GM12878 (cell line): ENCODE data around the gene HHIP. TPM values are rescaled to one million over a fixed set of nuclear protein-coding genes. Genes with fewer than 3 reads are reported as not detected.

ENCODE experiments used
- ATAC-seq: fragments of 200-7000 bp; cut with Tn5 transposase; 3 replicates; pipeline ENCODE4 v1.9.1; 2020; ENCODE audit warnings: mild to moderate bottlenecking, moderate library complexity
- BruUV-seq: library from RNA; stranded (reverse); fragments of 400-500 nt; replicated peaks from 2 replicates; lab custom pipeline; 2021; lab: Mats Ljungman, UMichigan
- CTCF ChIA-PET: fragments of 300-600 bp; sonication (Branson Sonifier 250); formaldehyde crosslinking; extraction: SDS; loops from one replicate; lab custom pipeline; 2021; ENCODE audit warnings: inconsistent platforms; lab: Yijun Ruan, JAX
- POLR2A ChIA-PET: fragments of 350-600 bp; formaldehyde crosslinking; extraction: SDS; loops from one replicate; lab custom pipeline; 2021; ENCODE audit warnings: inconsistent platforms; lab: Charles Lee
- RAD21 ChIA-PET: fragments of 300-600 bp; sonication (Branson Sonifier 250); formaldehyde crosslinking; loops from one replicate; lab custom pipeline; 2023; ENCODE audit warnings: antibody characterized with exemption; ENCODE audit not compliant: unreplicated experiment; lab: Charles Lee
- SMC1A ChIA-PET: fragments of 300-600 bp; sonication (Branson Sonifier 250); formaldehyde crosslinking; loops from one replicate; lab custom pipeline; 2023; ENCODE audit not compliant: unreplicated experiment, uncharacterized antibody; lab: Charles Lee
- DNase-seq: peaks from one replicate; pipeline ENCODE4 v3.0.0-alpha.2; 2011; ENCODE audit warnings: low read depth, low spot score
- FAIRE-seq: peaks from 3 replicates; lab custom pipeline; 2011; peaks lifted over from hg19 to GRCh38; lab: Jason Lieb, UNC
- H2AFZ ChIP-seq: 2 replicates; pipeline ENCODE4 v1.6.0; 2011; ENCODE audit warnings: low read depth, low read length, control low read depth; ENCODE audit not compliant: control insufficient read depth
- H3K27ac ChIP-seq: 2 replicates; pipeline ENCODE4 v1.5.1; 2011; ENCODE audit warnings: control low read depth; ENCODE audit not compliant: control insufficient read depth, insufficient read depth
- H3K27me3 ChIP-seq, 2 experiments: replicated peaks in 1 of 2; 2 replicates each; pipeline versions ENCODE4 v1.6.0 to v1.6.1; 2011; ENCODE audit warnings: low read length in 1 of 2; ENCODE audit not compliant: control insufficient read depth in 2 of 2, insufficient read depth in 2 of 2
- H3K36me3 ChIP-seq, 2 experiments: 2 replicates each; pipeline ENCODE4 v1.5.1; 2011; ENCODE audit warnings: low read length in 1 of 2; ENCODE audit not compliant: control insufficient read depth in 2 of 2, insufficient read depth in 2 of 2
- H3K4me1 ChIP-seq: 2 replicates; pipeline ENCODE4 v1.6.1; 2011; ENCODE audit warnings: mild to moderate bottlenecking, low read length, moderate library complexity, mixed read lengths; ENCODE audit not compliant: control insufficient read depth, insufficient read depth
- H3K4me2 ChIP-seq: 2 replicates; pipeline ENCODE4 v1.6.0; 2011; ENCODE audit warnings: control low read depth; ENCODE audit not compliant: control insufficient read depth, insufficient read depth
- H3K4me3 ChIP-seq: fragments of 200-600 bp; sonication (generic); 2 replicates; pipeline ENCODE4 v1.5.1; 2016
- H3K79me2 ChIP-seq: 2 replicates; pipeline ENCODE4 v1.6.0; 2011; ENCODE audit warnings: low read length; ENCODE audit not compliant: control insufficient read depth, insufficient read depth
- H3K9ac ChIP-seq: 2 replicates; pipeline ENCODE4 v1.8.0; 2011; ENCODE audit warnings: low read length, control low read depth, mixed read lengths; ENCODE audit not compliant: control insufficient read depth, insufficient read depth
- H3K9me3 ChIP-seq: replicated peaks from 3 replicates; pipeline ENCODE4 v1.5.1; 2011; ENCODE audit warnings: mild to moderate bottlenecking, low read length; ENCODE audit not compliant: control insufficient read depth, insufficient read depth
- H4K20me1 ChIP-seq: 2 replicates; pipeline ENCODE4 v1.6.0; 2011; ENCODE audit not compliant: control insufficient read depth, insufficient read depth
- CBX5 ChIP-seq: sonication (generic); IDR thresholded peaks from 2 replicates; pipeline ENCODE4 v1.6.1; 2016; ENCODE audit warnings: low read depth, moderate library complexity, mild to moderate bottlenecking, inconsistent platforms
- IKZF2 ChIP-seq, 2 experiments: fragments of 450-650 bp; IDR thresholded peaks; 2 replicates each; pipeline ENCODE4 v1.6.1; 2017; ENCODE audit warnings: mild to moderate bottlenecking in 2 of 2, moderate library complexity in 2 of 2
- PAX5 ChIP-seq: IDR thresholded peaks from 2 replicates; pipeline ENCODE4 v1.6.1; 2011; ENCODE audit warnings: low read depth, low read length, borderline replicate concordance
- SMAD5 ChIP-seq: IDR thresholded peaks from 2 replicates; pipeline ENCODE4 v1.6.1; 2016; ENCODE audit warnings: antibody characterized with exemption, low read depth
- TAF1 ChIP-seq: IDR thresholded peaks from 2 replicates; pipeline ENCODE4 v1.6.1; 2011; ENCODE audit warnings: mild to moderate bottlenecking, low read depth, low read length, borderline replicate concordance
- in situ Hi-C: fragments of 300-500 bp; cut with MboI; formaldehyde crosslinking; loops from 9 replicates; pipeline ENCODE4 v1.14.3; 2018; ENCODE audit warnings: mixed read lengths
- intact Hi-C: fragments of 100-400 bp; cut with micrococcal nuclease; formaldehyde crosslinking; loops from one replicate; pipeline ENCODE4 v1.14.2; 2022; ENCODE audit not compliant: unreplicated experiment
- polyA plus RNA-seq, 11 experiments: library from polyadenylated mRNA; depleted of rRNA in 4 of 11; unstranded in 6 of 11; stranded (reverse) in 5 of 11; fragments of >200 nt; fragmentation: Nextera tagmentation in 4 of 11; fragmentation: Illumina TruSeq in 1 of 11; extraction: Ambion mirVana in 4 of 11; extraction: Trizol in 1 of 11; gene quantifications; 1 replicate in 1 of 11; 2 replicates in 10 of 11; pipeline versions ENCODE4 v1.2.1 to v1.2.3, GENCODE V29; 2011 to 2016; ENCODE audit warnings: inconsistent platforms in 2 of 11, missing spikeins in 2 of 11, low read depth in 1 of 11
- total RNA-seq, 4 experiments: library from RNA; depleted of rRNA in 3 of 4; stranded (reverse); fragments of >200 nt in 3 of 4; fragmentation: Illumina TruSeq in 1 of 4; extraction: Trizol in 1 of 4; gene quantifications; 2 replicates each; pipeline versions ENCODE4 v1.2.1 to v1.2.3, GENCODE V29; 2013 to 2021
- TF ChIP-seq, protein P1 (sequence below): fragments of 450-650 bp; IDR thresholded peaks from 2 replicates; pipeline ENCODE4 v1.6.1; 2017; ENCODE audit warnings: mild to moderate bottlenecking, moderate library complexity
- TF ChIP-seq, protein P2 (sequence below): fragments of 450-650 bp; formaldehyde crosslinking; IDR thresholded peaks from 2 replicates; pipeline ENCODE4 v1.5.0; 2022; ENCODE audit warnings: mild to moderate bottlenecking, missing genetic modification characterization

The HHIP gene
- total and polyA plus RNA-seq, 10 of the 15 experiments (the other 5 are each of a cell fraction or from before 2014, with no cell fraction given), result 0.06 to 0.56 (median 0.24) TPM; not detected in 1

DNA sequence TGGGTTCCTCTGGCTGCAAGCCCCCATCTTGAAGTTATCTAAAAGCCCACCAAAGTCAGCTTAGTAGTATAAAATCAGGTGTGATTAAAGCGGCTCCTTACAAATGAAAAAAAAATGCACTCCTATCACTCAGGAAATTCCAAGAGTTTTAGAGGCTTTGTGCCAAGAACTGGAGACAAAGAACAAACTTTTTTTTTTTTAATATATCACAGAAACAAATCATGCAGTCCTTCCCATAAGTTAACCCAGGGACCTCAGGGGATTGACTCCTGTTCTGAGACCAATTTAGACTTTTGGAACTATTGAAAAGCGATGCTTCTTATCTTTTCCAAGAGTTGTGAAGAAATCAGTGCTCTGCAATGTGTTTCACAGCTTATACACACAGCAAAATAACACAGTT lies 53.6 kb downstream of the HHIP start (continued):
- TF ChIP-seq, protein P1, sequence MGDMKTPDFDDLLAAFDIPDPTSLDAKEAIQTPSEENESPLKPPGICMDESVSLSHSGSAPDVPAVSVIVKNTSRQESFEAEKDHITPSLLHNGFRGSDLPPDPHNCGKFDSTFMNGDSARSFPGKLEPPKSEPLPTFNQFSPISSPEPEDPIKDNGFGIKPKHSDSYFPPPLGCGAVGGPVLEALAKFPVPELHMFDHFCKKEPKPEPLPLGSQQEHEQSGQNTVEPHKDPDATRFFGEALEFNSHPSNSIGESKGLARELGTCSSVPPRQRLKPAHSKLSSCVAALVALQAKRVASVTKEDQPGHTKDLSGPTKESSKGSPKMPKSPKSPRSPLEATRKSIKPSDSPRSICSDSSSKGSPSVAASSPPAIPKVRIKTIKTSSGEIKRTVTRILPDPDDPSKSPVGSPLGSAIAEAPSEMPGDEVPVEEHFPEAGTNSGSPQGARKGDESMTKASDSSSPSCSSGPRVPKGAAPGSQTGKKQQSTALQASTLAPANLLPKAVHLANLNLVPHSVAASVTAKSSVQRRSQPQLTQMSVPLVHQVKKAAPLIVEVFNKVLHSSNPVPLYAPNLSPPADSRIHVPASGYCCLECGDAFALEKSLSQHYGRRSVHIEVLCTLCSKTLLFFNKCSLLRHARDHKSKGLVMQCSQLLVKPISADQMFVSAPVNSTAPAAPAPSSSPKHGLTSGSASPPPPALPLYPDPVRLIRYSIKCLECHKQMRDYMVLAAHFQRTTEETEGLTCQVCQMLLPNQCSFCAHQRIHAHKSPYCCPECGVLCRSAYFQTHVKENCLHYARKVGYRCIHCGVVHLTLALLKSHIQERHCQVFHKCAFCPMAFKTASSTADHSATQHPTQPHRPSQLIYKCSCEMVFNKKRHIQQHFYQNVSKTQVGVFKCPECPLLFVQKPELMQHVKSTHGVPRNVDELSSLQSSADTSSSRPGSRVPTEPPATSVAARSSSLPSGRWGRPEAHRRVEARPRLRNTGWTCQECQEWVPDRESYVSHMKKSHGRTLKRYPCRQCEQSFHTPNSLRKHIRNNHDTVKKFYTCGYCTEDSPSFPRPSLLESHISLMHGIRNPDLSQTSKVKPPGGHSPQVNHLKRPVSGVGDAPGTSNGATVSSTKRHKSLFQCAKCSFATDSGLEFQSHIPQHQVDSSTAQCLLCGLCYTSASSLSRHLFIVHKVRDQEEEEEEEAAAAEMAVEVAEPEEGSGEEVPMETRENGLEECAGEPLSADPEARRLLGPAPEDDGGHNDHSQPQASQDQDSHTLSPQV, result no peak
- no peak for TF ChIP-seq PAX5
- no peak for TF ChIP-seq CBX5
- no peak for TF ChIP-seq SMAD5

DNA sequence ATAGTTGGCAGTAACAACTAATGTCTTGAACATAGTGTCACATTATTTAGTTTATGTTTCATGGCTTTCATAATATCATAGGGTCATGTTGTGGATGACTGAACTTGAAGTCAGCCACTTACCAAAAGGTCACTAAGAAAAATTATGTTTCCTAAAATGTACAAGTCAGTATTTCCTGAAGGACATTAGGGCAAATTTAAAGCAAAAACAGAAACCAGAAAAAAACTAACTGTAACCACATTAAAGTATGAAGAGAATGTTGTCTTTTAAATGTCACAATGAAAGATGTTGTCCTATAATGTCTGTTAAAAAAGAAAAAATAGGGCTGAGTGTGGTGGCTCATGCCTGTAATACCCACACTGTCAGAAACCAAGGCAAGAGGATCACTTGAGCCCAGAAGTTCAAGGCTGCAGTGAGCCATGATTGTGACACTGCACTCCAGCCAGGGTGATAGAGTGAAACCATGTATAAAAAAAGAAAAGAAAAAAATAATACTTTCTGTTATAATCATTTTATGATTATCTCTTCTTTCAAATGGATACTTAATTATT lies 55.8 kb downstream of the HHIP start:
- H2AFZ ChIP-seq, result no peak overlapping the region
- RAD21 ChIA-PET, result no interaction called here
- no peak for DNase-seq

More for the DNA sequence above, 55.8 kb downstream of the HHIP start:
- ChIA-PET CTCF (no interaction called here), POLR2A (no interaction called here), SMC1A (interaction anchor here (0.9 kb wide), 1 partner anchor 107 kb away, joined by 3 read pairs; no protein-coding TSS in a partner anchor)
- FAIRE-seq (no peak), ATAC-seq (no peak)
- H4K20me1 ChIP-seq, result no peaks in the 10 kb centered on the region
- H3K27me3 ChIP-seq, result no peaks in the 10 kb centered on the region
- H3K4me2 ChIP-seq, result no peak overlapping the region
- H3K79me2 ChIP-seq, result no peaks in the 10 kb centered on the region
- in situ Hi-C loops, result no loop called here
- intact Hi-C loops, result no loop called here
- no peak overlapping the region for H3K9ac ChIP-seq
- H3K4me3 ChIP-seq, result no peak overlapping the region
- H3K4me1 ChIP-seq, result no peaks in the 10 kb centered on the region
- H3K36me3 ChIP-seq, result no peaks in the 10 kb centered on the region
- H3K9me3 ChIP-seq, result no peaks in the 10 kb centered on the region
- TF ChIP-seq TAF1, result no peak
- TF ChIP-seq IKZF2 (IDR thresholded peaks at IDR 0.05), result no peak
- no peak for TF ChIP-seq CBX5
- TF ChIP-seq, protein P2, sequence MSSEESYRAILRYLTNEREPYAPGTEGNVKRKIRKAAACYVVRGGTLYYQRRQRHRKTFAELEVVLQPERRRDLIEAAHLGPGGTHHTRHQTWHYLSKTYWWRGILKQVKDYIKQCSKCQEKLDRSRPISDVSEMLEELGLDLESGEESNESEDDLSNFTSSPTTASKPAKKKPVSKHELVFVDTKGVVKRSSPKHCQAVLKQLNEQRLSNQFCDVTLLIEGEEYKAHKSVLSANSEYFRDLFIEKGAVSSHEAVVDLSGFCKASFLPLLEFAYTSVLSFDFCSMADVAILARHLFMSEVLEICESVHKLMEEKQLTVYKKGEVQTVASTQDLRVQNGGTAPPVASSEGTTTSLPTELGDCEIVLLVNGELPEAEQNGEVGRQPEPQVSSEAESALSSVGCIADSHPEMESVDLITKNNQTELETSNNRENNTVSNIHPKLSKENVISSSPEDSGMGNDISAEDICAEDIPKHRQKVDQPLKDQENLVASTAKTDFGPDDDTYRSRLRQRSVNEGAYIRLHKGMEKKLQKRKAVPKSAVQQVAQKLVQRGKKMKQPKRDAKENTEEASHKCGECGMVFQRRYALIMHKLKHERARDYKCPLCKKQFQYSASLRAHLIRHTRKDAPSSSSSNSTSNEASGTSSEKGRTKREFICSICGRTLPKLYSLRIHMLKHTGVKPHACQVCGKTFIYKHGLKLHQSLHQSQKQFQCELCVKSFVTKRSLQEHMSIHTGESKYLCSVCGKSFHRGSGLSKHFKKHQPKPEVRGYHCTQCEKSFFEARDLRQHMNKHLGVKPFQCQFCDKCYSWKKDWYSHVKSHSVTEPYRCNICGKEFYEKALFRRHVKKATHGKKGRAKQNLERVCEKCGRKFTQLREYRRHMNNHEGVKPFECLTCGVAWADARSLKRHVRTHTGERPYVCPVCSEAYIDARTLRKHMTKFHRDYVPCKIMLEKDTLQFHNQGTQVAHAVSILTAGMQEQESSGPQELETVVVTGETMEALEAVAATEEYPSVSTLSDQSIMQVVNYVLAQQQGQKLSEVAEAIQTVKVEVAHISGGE (CRISPR knock-in tag), result no peak
- no TSS peak for BruUV-seq
- H3K27ac ChIP-seq, result no peak overlapping the region
